Kidney (tissue), 14 donors: ENCODE measurements around the gene MRAP2. TPM values are rescaled to one million over a fixed set of nuclear protein-coding genes. Genes with fewer than 3 reads are reported as not detected.
"Not testable (repeated sequence)": the region's sequence is repeated elsewhere in the genome, so short reads cannot be mapped to it uniquely, and the experiment has no call there.

Source experiments
- DNase-seq, 5 donors: peaks; one replicate each; pipeline ENCODE4 v3.0.0-alpha.2; 2013 to 2020
- FAIRE-seq: peaks from 2 replicates; lab custom pipeline; 2012; peaks lifted over from hg19 to GRCh38; lab: Jason Lieb, UNC
- H3K27ac ChIP-seq, 2 donors: one replicate each; pipeline ENCODE4 v1.7.0; 2013; ENCODE audit warnings: low read depth in 2 of 2, low read length in 2 of 2, inconsistent platforms in 1 of 2
- H3K27me3 ChIP-seq: one replicate; pipeline ENCODE4 v1.7.1; 2013; ENCODE audit warnings: low read length, inconsistent platforms; ENCODE audit not compliant: control insufficient read depth, insufficient read depth
- H3K36me3 ChIP-seq, 3 donors: one replicate each; pipeline versions ENCODE4 v1.7.0 to v1.7.1; 2013; ENCODE audit warnings: low read length in 3 of 3, control low read depth in 1 of 3, inconsistent platforms in 1 of 3; ENCODE audit not compliant: insufficient read depth in 3 of 3, control insufficient read depth in 2 of 3
- H3K4me1 ChIP-seq, 3 donors: one replicate each; pipeline versions ENCODE4 v1.7.0 to v1.7.1; 2013; ENCODE audit warnings: low read length in 3 of 3, inconsistent platforms in 1 of 3, low read depth in 1 of 3; ENCODE audit not compliant: control insufficient read depth in 2 of 3, insufficient read depth in 2 of 3
- H3K4me3 ChIP-seq, 3 donors: one replicate each; pipeline versions ENCODE4 v1.7.0 to v1.8.1; 2013; ENCODE audit warnings: low read length in 3 of 3, control low read depth in 1 of 3, inconsistent platforms in 1 of 3
- H3K9ac ChIP-seq, 3 donors: one replicate each; pipeline versions ENCODE4 v1.7.0 to v1.7.1; 2013; ENCODE audit warnings: low read length in 3 of 3, control low read depth in 1 of 3, inconsistent platforms in 1 of 3
- H3K9me3 ChIP-seq, 3 donors: one replicate each; pipeline versions ENCODE4 v1.7.0 to v1.7.1; 2013; ENCODE audit warnings: low read length in 3 of 3, control low read depth in 1 of 3, inconsistent platforms in 1 of 3; ENCODE audit not compliant: control insufficient read depth in 2 of 3, insufficient read depth in 1 of 3
- CTCF ChIP-seq: IDR thresholded peaks from 3 replicates; pipeline ENCODE4 v1.5.1; 2012; ENCODE audit warnings: mild to moderate bottlenecking, moderate library complexity, borderline replicate concordance; ENCODE audit not compliant: insufficient read depth; ENCODE audit errors: extremely low read depth
- intact Hi-C: fragments of 100-400 bp; cut with DNase I; formaldehyde crosslinking; loops from one replicate; pipeline ENCODE4 v1.11.1; 2022
- polyA plus RNA-seq: library from polyadenylated mRNA; stranded (reverse); fragments of 350-450 nt; fragmentation: Illumina TruSeq; extraction: RNeasy Lipid Tissue Mini Kit (QIAGEN cat#74804); gene quantifications from one replicate; pipeline ENCODE4 v1.2.3, GENCODE V29; 2014; ENCODE audit warnings: low read depth, low replicate concordance; ENCODE audit not compliant: insufficient read depth
- total RNA-seq: library from RNA; stranded (reverse); fragmentation: NEBNext Ultra II Directional; extraction: Animal tissue kit (Norgen Biotek cat#: 25700); gene quantifications from one replicate; pipeline ENCODE4 v1.2.1, GENCODE V29; 2021
- donor health status: control.
- donor health status: control.
- donor health status: control.
- donor health status: control.
- donor health status: control.
- donor health status: DM: yes; HTN: yes; CAD: no.
- donor health status: Normal renal cell carcinoma (clear cell type).

Gene MRAP2
- total and polyA plus RNA-seq, 2 donors from 2014 or later = 4.2 to 5.0 TPM

GRCh38 chr6:84077645-84078044 is 44.1 kb downstream of the MRAP2 start:
- DNase-seq (no peak), FAIRE-seq (no peak)
- no peak for TF ChIP-seq CTCF

GRCh38 chr6:84078335-84078734 is 44.8 kb downstream of the MRAP2 start:
- FAIRE-seq = no peak
- Histone ChIP-seq H3K27ac (no peak overlapping the region), H3K27me3 (no peaks in the 10 kb centered on the region), H3K9me3 (no peaks in the 10 kb centered on the region), H3K36me3 (no peaks in the 10 kb centered on the region), H3K4me1 (no peaks in the 10 kb centered on the region), H3K4me3 (no peak overlapping the region), H3K9ac (no peak overlapping the region)
- peak in 1 of 5 donors; percentile 9 for DNase-seq
- intact Hi-C loops = no loop called here
- TF ChIP-seq CTCF = no peak

More at GRCh38 chr6:84077645-84078044, 44.1 kb downstream of the MRAP2 start:
- Histone ChIP-seq H3K36me3 (no peaks in the 10 kb centered on the region), H3K4me1 (no peaks in the 10 kb centered on the region), H3K27ac (no peak overlapping the region), H3K9me3 (no peaks in the 10 kb centered on the region), H3K27me3 (no peaks in the 10 kb centered on the region), H3K4me3 (no peak overlapping the region), H3K9ac (no peak overlapping the region)
- intact Hi-C loops = no loop called here

- Histone ChIP-seq H3K27ac (no peak overlapping the region), H3K9me3 (no peaks in the 10 kb centered on the region), H3K27me3 (no peaks in the 10 kb centered on the region), H3K36me3 (no peaks in the 10 kb centered on the region), H3K4me1 (no peaks in the 10 kb centered on the region), H3K9ac (no peak overlapping the region), H3K4me3 (no peak overlapping the region)
- intact Hi-C loops = no loop called here
- DNase-seq (no peak), FAIRE-seq (no peak)
- TF ChIP-seq CTCF = no peak
These were observed 47.6 kb downstream of the MRAP2 start for GRCh38 chr6:84081222-84081621.

- H3K4me3 ChIP-seq = no peak overlapping the region
These were observed 49.2 kb downstream of the MRAP2 start for GRCh38 chr6:84082689-84083265.

GRCh38 chr6:84084705-84085104 is 51.1 kb downstream of the MRAP2 start:
- H3K27me3 ChIP-seq, H3K4me3 ChIP-seq, H3K9ac ChIP-seq, H3K9me3 ChIP-seq, H3K27ac ChIP-seq, intact Hi-C loops, H3K4me1 ChIP-seq, DNase-seq, FAIRE-seq, H3K36me3 ChIP-seq: not testable (repeated sequence)

More at GRCh38 chr6:84082689-84083265, 49.2 kb downstream of the MRAP2 start:
- FAIRE-seq = no peak
- no peak for DNase-seq
- no peak overlapping the region for H3K9ac ChIP-seq
- no peak for TF ChIP-seq CTCF
- H3K27ac ChIP-seq = no peak overlapping the region
- H3K4me1 ChIP-seq = no peaks in the 10 kb centered on the region
- no peaks in the 10 kb centered on the region for H3K36me3 ChIP-seq
- intact Hi-C loops = no loop called here
- no peaks in the 10 kb centered on the region for H3K9me3 ChIP-seq
- H3K27me3 ChIP-seq = no peaks in the 10 kb centered on the region
